ENCODE results near the gene AANAT. TPM values are rescaled to one million over a fixed set of nuclear protein-coding genes. Genes with fewer than 3 reads are reported as not detected.

The AANAT gene
- total RNA-seq, 3 donors from 2014 or later (not counting 1 experiment from before 2014, with no cell fraction given): 0.28 to 0.50 TPM; not detected in 1

GRCh38 chr17:76447931-76448652 lies 19.3 kb upstream of the AANAT start:
- intact Hi-C loops (cut with micrococcal nuclease): no loop called here
- Histone ChIP-seq H3K4me1 (ENCODE audit: control insufficient read depth, insufficient read depth, low read length) (peaks cover 14% of the 10 kb centered on the region), H3K9me3 (ENCODE audit: control insufficient read depth, insufficient read depth, low read length) (no peaks in the 10 kb centered on the region), H3K27ac (ENCODE audit: low read length) (no peak overlapping the region), H3K4me3 (ENCODE audit: low read length) (no peak overlapping the region), H3K27me3 (ENCODE audit: control insufficient read depth, insufficient read depth, low read length) (no peaks in the 10 kb centered on the region), H3K36me3 (ENCODE audit: control insufficient read depth, insufficient read depth, low read length) (no peaks in the 10 kb centered on the region)
- H3K27ac Mint-ChIP-seq: no peak overlapping the region
- DNase-seq (no peak), ATAC-seq (no peak)
- H3K4me3 Mint-ChIP-seq: no peak overlapping the region
- H3K36me3 Mint-ChIP-seq: no peaks in the 10 kb centered on the region
- TF ChIP-seq CTCF (IDR thresholded peaks at IDR 0.05): no peak
- no peaks in the 10 kb centered on the region for H3K27me3 Mint-ChIP-seq (ENCODE audit: low read depth in 2 of 2)
- 85% methylated on average over 7 of the region's 7 CpGs for WGBS (ENCODE audit: insufficient coverage)
- no peaks in the 10 kb centered on the region for H3K9me3 Mint-ChIP-seq
- H3K4me1 Mint-ChIP-seq: peaks cover 55 to 60% of the 10 kb centered on the region in 2 donors

- no peak overlapping the region for H3K27ac ChIP-seq (ENCODE audit: low read length)
- DNase-seq (no peak), ATAC-seq (no peak)
- no peak for TF ChIP-seq CTCF (IDR thresholded peaks at IDR 0.05)
- H3K4me1 ChIP-seq (ENCODE audit: control insufficient read depth, insufficient read depth, low read length): peaks cover 19% of the 10 kb centered on the region
- H3K36me3 ChIP-seq (ENCODE audit: control insufficient read depth, insufficient read depth, low read length): no peaks in the 10 kb centered on the region
- intact Hi-C loops (cut with micrococcal nuclease): no loop called here
- H3K9me3 ChIP-seq (ENCODE audit: control insufficient read depth, insufficient read depth, low read length): no peaks in the 10 kb centered on the region
- Mint-ChIP-seq H3K9me3 (no peaks in the 10 kb centered on the region), H3K4me3 (no peak overlapping the region), H3K4me1 (peaks cover 58% of the 10 kb centered on the region in 2 donors), H3K27ac (no peak overlapping the region), H3K27me3 (ENCODE audit: low read depth in 2 of 2) (no peaks in the 10 kb centered on the region), H3K36me3 (no peaks in the 10 kb centered on the region)
- WGBS (ENCODE audit: insufficient coverage): 97% methylated on average over 6 of the region's 6 CpGs
- no peaks in the 10 kb centered on the region for H3K27me3 ChIP-seq (ENCODE audit: control insufficient read depth, insufficient read depth, low read length)
- no peak overlapping the region for H3K4me3 ChIP-seq (ENCODE audit: low read length)
Observed at GRCh38 chr17:76449126-76449525, 18.3 kb upstream of the AANAT start.

GRCh38 chr17:76451506-76451905 lies 15.9 kb upstream of the AANAT start:
- H3K4me1 ChIP-seq (ENCODE audit: control insufficient read depth, insufficient read depth, low read length): peaks cover 19% of the 10 kb centered on the region

More at GRCh38 chr17:76451506-76451905, 15.9 kb upstream of the AANAT start:
- Histone ChIP-seq H3K36me3 (ENCODE audit: control insufficient read depth, insufficient read depth, low read length) (no peaks in the 10 kb centered on the region), H3K27ac (ENCODE audit: low read length) (no peak overlapping the region), H3K4me3 (ENCODE audit: low read length) (no peak overlapping the region), H3K27me3 (ENCODE audit: control insufficient read depth, insufficient read depth, low read length) (no peaks in the 10 kb centered on the region), H3K9me3 (ENCODE audit: control insufficient read depth, insufficient read depth, low read length) (no peaks in the 10 kb centered on the region)
- 77% methylated on average over 5 of the region's 6 CpGs for WGBS (ENCODE audit: insufficient coverage)
- intact Hi-C loops (cut with micrococcal nuclease): loop anchor here (5.0 kb wide), 1 partner anchor 99 kb away; the partner anchor contains the start of gene PRPSAP1
- ATAC-seq: no peak
- H3K4me3 Mint-ChIP-seq: peak overlapping the region; percentile 85
- no peak for DNase-seq
- TF ChIP-seq CTCF (IDR thresholded peaks at IDR 0.05): no peak
- H3K4me1 Mint-ChIP-seq: peaks cover 35 to 42% of the 10 kb centered on the region in 2 donors
- no peaks in the 10 kb centered on the region for H3K9me3 Mint-ChIP-seq
- H3K27ac Mint-ChIP-seq: peak overlapping the region; percentile 52 to 54
- no peaks in the 10 kb centered on the region for H3K36me3 Mint-ChIP-seq
- no peaks in the 10 kb centered on the region for H3K27me3 Mint-ChIP-seq (ENCODE audit: low read depth in 2 of 2)
